GM12878 (cell line): ENCODE measurements around the gene SMIM5. TPM values are rescaled to one million over a fixed set of nuclear protein-coding genes. Genes with fewer than 3 reads are reported as not detected.

Experiments used
- ATAC-seq: fragments of 200-7000 bp; cut with Tn5 transposase; 3 replicates; pipeline ENCODE4 v1.9.1; 2020; ENCODE audit warnings: mild to moderate bottlenecking, moderate library complexity
- BruUV-seq: library from RNA; stranded (reverse); fragments of 400-500 nt; replicated peaks from 2 replicates; lab custom pipeline; 2021; lab: Mats Ljungman, UMichigan
- CTCF ChIA-PET: fragments of 300-600 bp; sonication (Branson Sonifier 250); formaldehyde crosslinking; extraction: SDS; loops from one replicate; lab custom pipeline; 2021; ENCODE audit warnings: inconsistent platforms; lab: Yijun Ruan, JAX
- POLR2A ChIA-PET: fragments of 350-600 bp; formaldehyde crosslinking; extraction: SDS; loops from one replicate; lab custom pipeline; 2021; ENCODE audit warnings: inconsistent platforms; lab: Charles Lee
- RAD21 ChIA-PET: fragments of 300-600 bp; sonication (Branson Sonifier 250); formaldehyde crosslinking; loops from one replicate; lab custom pipeline; 2023; ENCODE audit warnings: antibody characterized with exemption; ENCODE audit not compliant: unreplicated experiment; lab: Charles Lee
- SMC1A ChIA-PET: fragments of 300-600 bp; sonication (Branson Sonifier 250); formaldehyde crosslinking; loops from one replicate; lab custom pipeline; 2023; ENCODE audit not compliant: unreplicated experiment, uncharacterized antibody; lab: Charles Lee
- DNase-seq: peaks from one replicate; pipeline ENCODE4 v3.0.0-alpha.2; 2011; ENCODE audit warnings: low read depth, low spot score
- FAIRE-seq: peaks from 3 replicates; lab custom pipeline; 2011; peaks lifted over from hg19 to GRCh38; lab: Jason Lieb, UNC
- H2AFZ ChIP-seq: 2 replicates; pipeline ENCODE4 v1.6.0; 2011; ENCODE audit warnings: low read depth, low read length, control low read depth; ENCODE audit not compliant: control insufficient read depth
- H3K27ac ChIP-seq: 2 replicates; pipeline ENCODE4 v1.5.1; 2011; ENCODE audit warnings: control low read depth; ENCODE audit not compliant: control insufficient read depth, insufficient read depth
- H3K27me3 ChIP-seq, 2 experiments: replicated peaks in 1 of 2; 2 replicates each; pipeline versions ENCODE4 v1.6.0 to v1.6.1; 2011; ENCODE audit warnings: low read length in 1 of 2; ENCODE audit not compliant: control insufficient read depth in 2 of 2, insufficient read depth in 2 of 2
- H3K36me3 ChIP-seq, 2 experiments: 2 replicates each; pipeline ENCODE4 v1.5.1; 2011; ENCODE audit warnings: low read length in 1 of 2; ENCODE audit not compliant: control insufficient read depth in 2 of 2, insufficient read depth in 2 of 2
- H3K4me1 ChIP-seq: 2 replicates; pipeline ENCODE4 v1.6.1; 2011; ENCODE audit warnings: mild to moderate bottlenecking, low read length, moderate library complexity, mixed read lengths; ENCODE audit not compliant: control insufficient read depth, insufficient read depth
- H3K4me2 ChIP-seq: 2 replicates; pipeline ENCODE4 v1.6.0; 2011; ENCODE audit warnings: control low read depth; ENCODE audit not compliant: control insufficient read depth, insufficient read depth
- H3K4me3 ChIP-seq: fragments of 200-600 bp; sonication (generic); 2 replicates; pipeline ENCODE4 v1.5.1; 2016
- H3K79me2 ChIP-seq: 2 replicates; pipeline ENCODE4 v1.6.0; 2011; ENCODE audit warnings: low read length; ENCODE audit not compliant: control insufficient read depth, insufficient read depth
- H3K9ac ChIP-seq: 2 replicates; pipeline ENCODE4 v1.8.0; 2011; ENCODE audit warnings: low read length, control low read depth, mixed read lengths; ENCODE audit not compliant: control insufficient read depth, insufficient read depth
- H3K9me3 ChIP-seq: replicated peaks from 3 replicates; pipeline ENCODE4 v1.5.1; 2011; ENCODE audit warnings: mild to moderate bottlenecking, low read length; ENCODE audit not compliant: control insufficient read depth, insufficient read depth
- H4K20me1 ChIP-seq: 2 replicates; pipeline ENCODE4 v1.6.0; 2011; ENCODE audit not compliant: control insufficient read depth, insufficient read depth
- EP300 ChIP-seq, 2 experiments: fragments of 150-350 bp in 1 of 2; IDR thresholded peaks; 2 replicates each; pipeline ENCODE4 v1.6.1; 2011 to 2012; ENCODE audit warnings: low read depth in 2 of 2, low read length in 2 of 2, borderline replicate concordance in 1 of 2, improper control_type of control experiment in 1 of 2, inconsistent platforms in 1 of 2; ENCODE audit not compliant: control insufficient read depth in 1 of 2
- IKZF2 ChIP-seq, 2 experiments: fragments of 450-650 bp; IDR thresholded peaks; 2 replicates each; pipeline ENCODE4 v1.6.1; 2017; ENCODE audit warnings: mild to moderate bottlenecking in 2 of 2, moderate library complexity in 2 of 2
- MTA2 ChIP-seq: fragments of 450-650 bp; IDR thresholded peaks from 2 replicates; pipeline ENCODE4 v1.6.1; 2016; ENCODE audit warnings: low read depth, mild to moderate bottlenecking, moderate library complexity
- NKRF ChIP-seq: fragments of 450-650 bp; conservative IDR thresholded peaks from 2 replicates; pipeline ENCODE4 v1.6.1; 2017; ENCODE audit warnings: mild to moderate bottlenecking, moderate library complexity
- PKNOX1 ChIP-seq: fragments of 450-650 bp; IDR thresholded peaks from 2 replicates; pipeline ENCODE4 v1.6.1; 2016; ENCODE audit warnings: mild to moderate bottlenecking
- SPI1 ChIP-seq: IDR thresholded peaks from 2 replicates; pipeline ENCODE4 v1.6.1; 2011; ENCODE audit warnings: low read depth, mild to moderate bottlenecking, low read length, moderate library complexity, borderline replicate concordance; ENCODE audit not compliant: insufficient read depth
- WRNIP1 ChIP-seq: IDR thresholded peaks from 2 replicates; pipeline ENCODE4 v1.6.1; 2011; ENCODE audit warnings: low read depth, low read length, improper control_type of control experiment, borderline replicate concordance
- YY1 ChIP-seq: IDR thresholded peaks from 2 replicates; pipeline ENCODE4 v1.6.1; 2011; ENCODE audit warnings: low read depth, mild to moderate bottlenecking, low read length
- ZNF274 ChIP-seq: IDR thresholded peaks from one replicate; pipeline ENCODE4 v1.8.0; 2011; ENCODE audit not compliant: insufficient read length, insufficient read depth
- ZNF384 ChIP-seq: IDR thresholded peaks from 2 replicates; pipeline ENCODE4 v1.6.1; 2012; ENCODE audit warnings: low read depth, mild to moderate bottlenecking, low read length, improper control_type of control experiment, borderline replicate concordance
- WGBS: methylation state at CpG from one replicate; pipeline ENCODE4 v1.1.6; 2016; ENCODE audit warnings: low lambda C conversion rate; ENCODE audit not compliant: insufficient replicate concordance, insufficient coverage; ENCODE audit errors: missing lambda C conversion rate; 5-methylcytosine and 5-hydroxymethylcytosine counted together
- in situ Hi-C: fragments of 300-500 bp; cut with MboI; formaldehyde crosslinking; loops from 9 replicates; pipeline ENCODE4 v1.14.3; 2018; ENCODE audit warnings: mixed read lengths
- intact Hi-C: fragments of 100-400 bp; cut with micrococcal nuclease; formaldehyde crosslinking; loops from one replicate; pipeline ENCODE4 v1.14.2; 2022; ENCODE audit not compliant: unreplicated experiment
- polyA plus RNA-seq, 11 experiments: library from polyadenylated mRNA; depleted of rRNA in 4 of 11; unstranded in 6 of 11; stranded (reverse) in 5 of 11; fragments of >200 nt; fragmentation: Nextera tagmentation in 4 of 11; fragmentation: Illumina TruSeq in 1 of 11; extraction: Ambion mirVana in 4 of 11; extraction: Trizol in 1 of 11; gene quantifications; 1 replicate in 1 of 11; 2 replicates in 10 of 11; pipeline versions ENCODE4 v1.2.1 to v1.2.3, GENCODE V29; 2011 to 2016; ENCODE audit warnings: inconsistent platforms in 2 of 11, missing spikeins in 2 of 11, low read depth in 1 of 11
- total RNA-seq, 4 experiments: library from RNA; depleted of rRNA in 3 of 4; stranded (reverse); fragments of >200 nt in 3 of 4; fragmentation: Illumina TruSeq in 1 of 4; extraction: Trizol in 1 of 4; gene quantifications; 2 replicates each; pipeline versions ENCODE4 v1.2.1 to v1.2.3, GENCODE V29; 2013 to 2021

Gene SMIM5
- total and polyA plus RNA-seq, 10 of the 15 experiments (the other 5 are each of a cell fraction or from before 2014, with no cell fraction given) = 0.08 to 0.11 TPM; not detected in 8

GRCh38 chr17:75642182-75642783, 9.0 kb downstream of the SMIM5 start:
- no peak overlapping the region for H3K4me2 ChIP-seq
- POLR2A ChIA-PET = no interaction called here
- H3K36me3 ChIP-seq = peaks cover 3 to 6% of the 10 kb centered on the region in 2 experiments; a peak in 3 of 4 replicates
- no peaks in the 10 kb centered on the region for H3K79me2 ChIP-seq
- no peak overlapping the region for H2AFZ ChIP-seq
- peak; percentile 18 for FAIRE-seq
- ATAC-seq = no peak
- SMC1A ChIA-PET = interaction anchor here (0.8 to 2.1 kb wide), 2 partner anchors 9 to 143 kb away, joined by 3 to 7 read pairs; partner anchors contain the start of gene SMIM5
- H3K9me3 ChIP-seq = no peaks in the 10 kb centered on the region
- in situ Hi-C loops = no loop called here
- intact Hi-C loops = no loop called here
- H4K20me1 ChIP-seq = no peaks in the 10 kb centered on the region
- H3K27ac ChIP-seq = no peak overlapping the region
- no TSS peak for BruUV-seq
- H3K4me3 ChIP-seq = no peak overlapping the region
- H3K9ac ChIP-seq = no peak overlapping the region
- CTCF ChIA-PET = interaction anchor here (0.6 to 10.0 kb wide), 4 partner anchors 8 to 105 kb away, joined by 3 to 89 read pairs (median 13); partner anchors contain the start of gene SMIM5
- H3K4me1 ChIP-seq = peaks cover 14% of the 10 kb centered on the region
- no peak for DNase-seq
- no peaks in the 10 kb centered on the region for H3K27me3 ChIP-seq
- 91% methylated on average over 7 of the region's 7 CpGs for WGBS
- RAD21 ChIA-PET = interaction anchor here (0.8 kb wide), 1 partner anchor 106 kb away, joined by 4 read pairs; no protein-coding TSS in a partner anchor
- TF ChIP-seq ZNF274 (no peak), IKZF2 (IDR thresholded peaks at IDR 0.05) (0 out of 4 replicates have a peak, but pooled peaks of 1 of the 2 experiments have one; percentile 9)

DNA sequence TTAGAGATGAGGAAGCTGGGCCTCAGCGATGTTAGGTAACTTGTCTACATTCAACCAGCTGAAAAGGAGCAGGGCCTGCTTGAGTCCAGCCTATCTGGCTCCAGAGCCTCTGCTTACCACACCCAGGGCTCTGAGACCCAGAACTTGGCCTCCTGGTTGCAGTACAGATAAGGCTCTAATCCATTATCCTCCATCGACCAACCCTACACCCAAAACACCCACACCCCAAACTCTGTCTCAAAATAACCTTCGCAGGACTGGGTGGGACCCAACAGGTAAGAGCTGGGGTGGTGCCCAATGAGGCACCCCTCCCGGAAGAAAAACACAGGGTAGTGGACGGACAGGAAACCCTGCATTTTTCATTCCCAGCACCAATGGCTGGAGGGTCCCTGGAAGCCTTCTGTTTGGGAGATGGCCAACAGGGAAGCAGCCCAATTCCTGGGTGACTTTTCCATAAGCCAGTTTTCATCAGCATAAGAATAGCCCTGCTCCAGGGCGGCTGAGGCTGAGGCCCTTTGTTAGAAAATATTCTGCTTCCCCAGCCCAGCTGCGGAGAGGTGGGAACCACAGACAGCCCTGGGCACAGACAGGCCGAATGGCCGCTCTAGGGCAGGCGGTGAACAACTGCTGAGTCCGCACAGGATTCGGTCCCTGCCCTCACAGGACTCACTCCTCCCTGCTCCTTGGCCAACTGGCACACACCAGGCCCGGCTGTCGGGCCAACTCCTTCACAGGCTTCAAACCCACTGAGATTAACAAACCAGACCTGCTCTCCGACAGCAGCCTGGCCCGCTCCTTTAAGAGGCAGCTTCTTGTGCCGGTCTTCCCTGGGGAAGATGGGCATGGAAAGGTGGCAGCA, 9.8 kb downstream of the SMIM5 start:
- no peaks in the 10 kb centered on the region for H3K27me3 ChIP-seq
- ChIA-PET SMC1A (interaction anchor here (2.1 kb wide), 1 partner anchor 10 kb away, joined by 7 read pairs; the partner anchor contains the start of gene SMIM5), RAD21 (interaction anchor here (0.5 to 4.3 kb wide), 3 partner anchors 10 to 105 kb away, joined by 4 to 33 read pairs (median 4); partner anchors contain the start of gene SMIM5), CTCF (interaction anchor here (0.6 to 10.0 kb wide), 4 partner anchors 9 to 105 kb away, joined by 3 to 89 read pairs (median 13); partner anchors contain the start of gene SMIM5), POLR2A (no interaction called here)
- H3K9me3 ChIP-seq = no peaks in the 10 kb centered on the region
- 97% methylated on average over 17 of the region's 17 CpGs for WGBS
- no peak overlapping the region for H3K4me3 ChIP-seq
- peaks cover 3 to 7% of the 10 kb centered on the region in 2 experiments; a peak in 3 of 4 replicates for H3K36me3 ChIP-seq
- TF ChIP-seq WRNIP1 (no peak), EP300 (IDR thresholded peaks at IDR 0.05; ENCODE audit: borderline replicate concordance in 1 of 2, control insufficient read depth in 1 of 2, low read depth in 2 of 2, low read length in 2 of 2) (no peak), YY1 (no peak), NKRF (no peak), MTA2 (no peak), SPI1 (no peak), PKNOX1 (no peak), ZNF384 (no peak)
- BruUV-seq = no TSS peak
- in situ Hi-C loops (no loop called here), intact Hi-C loops (no loop called here)
- H2AFZ ChIP-seq = no peak overlapping the region
- H3K4me2 ChIP-seq = no peak overlapping the region
- FAIRE-seq (no peak), ATAC-seq (no peak), DNase-seq (no peak)
- peaks cover 14% of the 10 kb centered on the region for H3K4me1 ChIP-seq
- no peaks in the 10 kb centered on the region for H4K20me1 ChIP-seq
- no peak overlapping the region for H3K27ac ChIP-seq
- no peak overlapping the region for H3K9ac ChIP-seq
- H3K79me2 ChIP-seq = no peaks in the 10 kb centered on the region
